ENCODE results near the gene THAP12.

DNA sequence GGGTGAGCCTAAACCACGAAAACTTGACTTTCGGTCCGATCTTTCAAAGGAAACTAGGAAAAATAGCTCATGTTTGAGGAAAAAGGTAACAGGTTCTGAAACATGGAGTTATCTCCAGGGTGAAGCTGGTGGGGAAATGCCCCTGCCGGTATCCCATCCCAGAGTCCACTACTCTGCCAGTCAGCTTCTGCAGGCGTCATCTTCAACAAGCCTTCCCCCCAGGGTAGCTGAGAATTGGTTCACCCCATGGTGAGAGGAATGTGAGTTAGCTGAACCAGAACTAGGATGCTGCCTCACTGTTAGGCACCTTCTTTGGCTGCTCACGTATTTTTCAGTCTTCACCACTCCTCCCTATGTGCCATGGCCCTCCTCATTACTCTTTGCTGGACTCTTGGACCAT, 1.3 kb upstream of the THAP12 start:
- TF ChIP-seq, protein P1, sequence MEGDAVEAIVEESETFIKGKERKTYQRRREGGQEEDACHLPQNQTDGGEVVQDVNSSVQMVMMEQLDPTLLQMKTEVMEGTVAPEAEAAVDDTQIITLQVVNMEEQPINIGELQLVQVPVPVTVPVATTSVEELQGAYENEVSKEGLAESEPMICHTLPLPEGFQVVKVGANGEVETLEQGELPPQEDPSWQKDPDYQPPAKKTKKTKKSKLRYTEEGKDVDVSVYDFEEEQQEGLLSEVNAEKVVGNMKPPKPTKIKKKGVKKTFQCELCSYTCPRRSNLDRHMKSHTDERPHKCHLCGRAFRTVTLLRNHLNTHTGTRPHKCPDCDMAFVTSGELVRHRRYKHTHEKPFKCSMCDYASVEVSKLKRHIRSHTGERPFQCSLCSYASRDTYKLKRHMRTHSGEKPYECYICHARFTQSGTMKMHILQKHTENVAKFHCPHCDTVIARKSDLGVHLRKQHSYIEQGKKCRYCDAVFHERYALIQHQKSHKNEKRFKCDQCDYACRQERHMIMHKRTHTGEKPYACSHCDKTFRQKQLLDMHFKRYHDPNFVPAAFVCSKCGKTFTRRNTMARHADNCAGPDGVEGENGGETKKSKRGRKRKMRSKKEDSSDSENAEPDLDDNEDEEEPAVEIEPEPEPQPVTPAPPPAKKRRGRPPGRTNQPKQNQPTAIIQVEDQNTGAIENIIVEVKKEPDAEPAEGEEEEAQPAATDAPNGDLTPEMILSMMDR (IDR thresholded peaks at IDR 0.05), result no peak
- TF ChIP-seq POLR2A (IDR thresholded peaks at IDR 0.05) (no peak), EP300 (IDR thresholded peaks at IDR 0.05) (no peak), POLR2AphosphoS5 (IDR thresholded peaks at IDR 0.05) (no peak)
